HEK293 (cell line): ENCODE data around the gene CPA5.

Source experiments
- CTCF ChIA-PET: fragments of 350-600 bp; formaldehyde crosslinking; extraction: SDS; loops from one replicate; lab custom pipeline; 2021; ENCODE audit warnings: antibody characterized with exemption; lab: Yijun Ruan, JAX
- POLR2A ChIA-PET: fragments of 300-600 bp; formaldehyde crosslinking; extraction: SDS; loops from one replicate; lab custom pipeline; 2020; ENCODE audit warnings: antibody characterized with exemption, inconsistent platforms; lab: Yijun Ruan, JAX
- H3K27ac ChIP-seq: fragments of 200-500 bp; sonication (Bioruptor generic); 2 replicates; pipeline ENCODE4 v1.5.1; 2014; ENCODE audit warnings: low read depth, low read length, control low read depth, inconsistent platforms; ENCODE audit errors: extremely low read depth
- H3K36me3 ChIP-seq, 2 experiments: fragments of 200-500 bp in 1 of 2; sonication (Bioruptor generic) in 1 of 2; 1 replicate in 1 of 2; 2 replicates in 1 of 2; pipeline ENCODE4 v1.5.1; 2014 to 2017; ENCODE audit warnings: inconsistent platforms in 2 of 2, low read length in 2 of 2; ENCODE audit not compliant: control insufficient read depth in 2 of 2, insufficient read depth in 1 of 2
- H3K4me1 ChIP-seq: fragments of 200-500 bp; sonication (Bioruptor generic); 2 replicates; pipeline ENCODE4 v1.5.1; 2014; ENCODE audit warnings: mild to moderate bottlenecking, low read length, inconsistent platforms; ENCODE audit not compliant: control insufficient read depth, insufficient read depth
- H3K4me3 ChIP-seq: 2 replicates; pipeline ENCODE4 v1.5.1; 2011; ENCODE audit warnings: low read depth, mild to moderate bottlenecking, control low read depth, low read length, moderate library complexity
- H3K9me3 ChIP-seq: fragments of 200-500 bp; sonication (Bioruptor generic); 2 replicates; pipeline ENCODE4 v1.5.1; 2014; ENCODE audit warnings: low read depth, low read length, inconsistent platforms; ENCODE audit not compliant: control insufficient read depth, insufficient read depth
- EGR2 ChIP-seq: fragments of 450-650 bp; formaldehyde crosslinking; IDR thresholded peaks from 2 replicates; pipeline ENCODE4 v1.5.1; 2016; ENCODE audit warnings: low read depth, missing biosample characterization, missing genetic modification characterization
- GLIS2 ChIP-seq: fragments of 450-650 bp; formaldehyde crosslinking; IDR thresholded peaks from 2 replicates; pipeline ENCODE4 v1.5.1; 2016; ENCODE audit warnings: missing biosample characterization, missing genetic modification characterization
- MZF1 ChIP-seq: fragments of 450-650 bp; formaldehyde crosslinking; IDR thresholded peaks from 2 replicates; pipeline ENCODE4 v1.5.1; 2017; ENCODE audit warnings: missing biosample characterization, missing genetic modification characterization, borderline replicate concordance
- OVOL3 ChIP-seq: fragments of 450-650 bp; formaldehyde crosslinking; IDR thresholded peaks from 2 replicates; pipeline ENCODE4 v1.5.1; 2016; ENCODE audit warnings: missing biosample characterization, missing genetic modification characterization
- RBAK ChIP-seq: fragments of 450-650 bp; formaldehyde crosslinking; IDR thresholded peaks from 2 replicates; pipeline ENCODE4 v1.5.1; 2016; ENCODE audit warnings: missing biosample characterization, missing genetic modification characterization
- SCRT1 ChIP-seq: fragments of 450-650 bp; formaldehyde crosslinking; IDR thresholded peaks from 2 replicates; pipeline ENCODE4 v1.5.1; 2016; ENCODE audit warnings: missing biosample characterization, missing genetic modification characterization, borderline replicate concordance
- SETDB1 ChIP-seq: IDR thresholded peaks from one replicate; pipeline ENCODE4 v1.6.1; 2017; ENCODE audit warnings: mild to moderate bottlenecking, low read length, moderate library complexity, mixed read lengths; ENCODE audit not compliant: insufficient read length
- ZBTB48 ChIP-seq: fragments of 450-650 bp; formaldehyde crosslinking; IDR thresholded peaks from 2 replicates; pipeline ENCODE4 v1.5.1; 2016; ENCODE audit warnings: missing biosample characterization, missing genetic modification characterization
- ZEB2 ChIP-seq: fragments of 450-650 bp; formaldehyde crosslinking; IDR thresholded peaks from 2 replicates; pipeline ENCODE4 v1.5.1; 2016; ENCODE audit warnings: missing biosample characterization, missing genetic modification characterization
- ZIC2 ChIP-seq: fragments of 450-650 bp; formaldehyde crosslinking; IDR thresholded peaks from 2 replicates; pipeline ENCODE4 v1.5.1; 2016; ENCODE audit warnings: missing biosample characterization, missing genetic modification characterization
- ZNF292 ChIP-seq: fragments of 450-650 bp; formaldehyde crosslinking; IDR thresholded peaks from 2 replicates; pipeline ENCODE4 v1.5.1; 2016; ENCODE audit warnings: low read depth, missing biosample characterization, missing genetic modification characterization, borderline replicate concordance
- ZNF426 ChIP-seq: fragments of 450-650 bp; formaldehyde crosslinking; IDR thresholded peaks from 2 replicates; pipeline ENCODE4 v1.5.1; 2017; ENCODE audit warnings: missing biosample characterization, missing genetic modification characterization, mild to moderate bottlenecking, inconsistent platforms, moderate library complexity
- ZNF549 ChIP-seq: fragments of 450-650 bp; IDR thresholded peaks from 2 replicates; pipeline ENCODE4 v1.5.1; 2018; ENCODE audit warnings: missing biosample characterization, missing genetic modification characterization, mild to moderate bottlenecking, inconsistent platforms, moderate library complexity
- ZNF555 ChIP-seq: fragments of 450-650 bp; formaldehyde crosslinking; conservative IDR thresholded peaks from 2 replicates; pipeline ENCODE4 v1.5.1; 2017; ENCODE audit warnings: missing biosample characterization, mild to moderate bottlenecking, missing genetic modification characterization, inconsistent platforms
- ZNF654 ChIP-seq: fragments of 450-650 bp; formaldehyde crosslinking; IDR thresholded peaks from 2 replicates; pipeline ENCODE4 v1.5.1; 2016; ENCODE audit warnings: low read depth, missing biosample characterization, missing genetic modification characterization
- ZNF660 ChIP-seq: fragments of 450-650 bp; IDR thresholded peaks from 2 replicates; pipeline ENCODE4 v1.5.1; 2018; ENCODE audit warnings: missing biosample characterization, mild to moderate bottlenecking, missing genetic modification characterization
- ZSCAN4 ChIP-seq: fragments of 450-650 bp; formaldehyde crosslinking; IDR thresholded peaks from 2 replicates; pipeline ENCODE4 v1.5.1; 2017; ENCODE audit warnings: missing biosample characterization, missing genetic modification characterization
- ZXDB ChIP-seq: fragments of 450-650 bp; formaldehyde crosslinking; IDR thresholded peaks from 2 replicates; pipeline ENCODE4 v1.5.1; 2016; ENCODE audit warnings: missing biosample characterization, missing genetic modification characterization
- TF ChIP-seq, protein P1 (sequence below): fragments of 450-650 bp; formaldehyde crosslinking; IDR thresholded peaks from 2 replicates; pipeline ENCODE4 v1.5.1; 2016; ENCODE audit warnings: missing biosample characterization, missing genetic modification characterization
- TF ChIP-seq, protein P2 (sequence below): fragments of 450-650 bp; formaldehyde crosslinking; IDR thresholded peaks from 2 replicates; pipeline ENCODE4 v1.5.1; 2016; ENCODE audit warnings: missing biosample characterization, missing genetic modification characterization
- TF ChIP-seq, protein P3 (sequence below): fragments of 450-650 bp; formaldehyde crosslinking; IDR thresholded peaks from 2 replicates; pipeline ENCODE4 v1.5.1; 2017; ENCODE audit warnings: missing biosample characterization, mild to moderate bottlenecking, missing genetic modification characterization, moderate library complexity

The CPA5 gene

GRCh38 chr7:130324306-130324943, 20.2 kb upstream of the CPA5 start:
- TF ChIP-seq OVOL3 (tag by site-specific recombination) (no peak), EGR2 (tag by site-specific recombination) (no peak), ZEB2 (tag by site-specific recombination) (no peak), ZIC2 (tag by site-specific recombination) (no peak), ZBTB48 (no peak)
- H3K27ac ChIP-seq, result no peak overlapping the region
- CTCF ChIA-PET, result no interaction called here
- H3K9me3 ChIP-seq, result no peaks in the 10 kb centered on the region
- H3K36me3 ChIP-seq, result no peaks in the 10 kb centered on the region
- POLR2A ChIA-PET, result no interaction called here
- H3K4me3 ChIP-seq, result no peak overlapping the region
- H3K4me1 ChIP-seq, result no peaks in the 10 kb centered on the region

DNA sequence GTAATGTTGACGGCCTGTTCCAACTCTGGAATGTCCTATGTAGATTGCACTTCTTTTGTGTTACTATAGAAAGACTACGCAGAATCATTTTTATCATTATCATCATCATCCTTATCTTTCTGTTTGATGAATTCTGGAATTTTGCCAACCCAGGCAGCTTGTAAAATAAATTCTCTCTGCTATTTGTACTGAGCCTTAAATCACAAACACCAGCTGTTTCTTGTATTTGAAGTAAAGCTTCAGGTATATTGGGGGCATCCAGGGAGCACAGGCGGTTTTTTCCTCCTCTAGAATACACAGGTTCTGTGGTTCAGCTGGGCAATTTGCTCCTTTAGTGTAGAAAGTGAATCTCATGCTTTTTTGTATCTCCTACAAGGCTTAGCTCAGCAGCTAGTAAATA, 14.9 kb upstream of the CPA5 start:
- Histone ChIP-seq H3K27ac (no peak overlapping the region), H3K4me3 (no peak overlapping the region), H3K36me3 (no peaks in the 10 kb centered on the region), H3K4me1 (peaks cover 7% of the 10 kb centered on the region; the same call in 1 of the 2 replicates), H3K9me3 (no peaks in the 10 kb centered on the region)
- CTCF ChIA-PET, result no interaction called here
- TF ChIP-seq, protein P1, sequence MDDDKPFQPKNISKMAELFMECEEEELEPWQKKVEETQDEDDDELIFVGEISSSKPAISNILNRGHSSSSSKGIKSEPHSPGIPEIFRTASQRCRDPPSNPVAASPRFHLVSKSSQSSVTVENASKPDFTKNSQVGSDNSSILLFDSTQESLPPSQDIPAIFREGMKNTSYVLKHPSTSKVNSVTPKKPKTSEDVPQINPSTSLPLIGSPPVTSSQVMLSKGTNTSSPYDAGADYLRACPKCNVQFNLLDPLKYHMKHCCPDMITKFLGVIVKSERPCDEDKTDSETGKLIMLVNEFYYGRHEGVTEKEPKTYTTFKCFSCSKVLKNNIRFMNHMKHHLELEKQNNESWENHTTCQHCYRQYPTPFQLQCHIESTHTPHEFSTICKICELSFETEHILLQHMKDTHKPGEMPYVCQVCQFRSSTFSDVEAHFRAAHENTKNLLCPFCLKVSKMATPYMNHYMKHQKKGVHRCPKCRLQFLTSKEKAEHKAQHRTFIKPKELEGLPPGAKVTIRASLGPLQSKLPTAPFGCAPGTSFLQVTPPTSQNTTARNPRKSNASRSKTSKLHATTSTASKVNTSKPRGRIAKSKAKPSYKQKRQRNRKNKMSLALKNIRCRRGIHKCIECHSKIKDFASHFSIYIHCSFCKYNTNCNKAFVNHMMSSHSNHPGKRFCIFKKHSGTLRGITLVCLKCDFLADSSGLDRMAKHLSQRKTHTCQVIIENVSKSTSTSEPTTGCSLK (tag by site-specific recombination), result no peak
- TF ChIP-seq, protein P2, sequence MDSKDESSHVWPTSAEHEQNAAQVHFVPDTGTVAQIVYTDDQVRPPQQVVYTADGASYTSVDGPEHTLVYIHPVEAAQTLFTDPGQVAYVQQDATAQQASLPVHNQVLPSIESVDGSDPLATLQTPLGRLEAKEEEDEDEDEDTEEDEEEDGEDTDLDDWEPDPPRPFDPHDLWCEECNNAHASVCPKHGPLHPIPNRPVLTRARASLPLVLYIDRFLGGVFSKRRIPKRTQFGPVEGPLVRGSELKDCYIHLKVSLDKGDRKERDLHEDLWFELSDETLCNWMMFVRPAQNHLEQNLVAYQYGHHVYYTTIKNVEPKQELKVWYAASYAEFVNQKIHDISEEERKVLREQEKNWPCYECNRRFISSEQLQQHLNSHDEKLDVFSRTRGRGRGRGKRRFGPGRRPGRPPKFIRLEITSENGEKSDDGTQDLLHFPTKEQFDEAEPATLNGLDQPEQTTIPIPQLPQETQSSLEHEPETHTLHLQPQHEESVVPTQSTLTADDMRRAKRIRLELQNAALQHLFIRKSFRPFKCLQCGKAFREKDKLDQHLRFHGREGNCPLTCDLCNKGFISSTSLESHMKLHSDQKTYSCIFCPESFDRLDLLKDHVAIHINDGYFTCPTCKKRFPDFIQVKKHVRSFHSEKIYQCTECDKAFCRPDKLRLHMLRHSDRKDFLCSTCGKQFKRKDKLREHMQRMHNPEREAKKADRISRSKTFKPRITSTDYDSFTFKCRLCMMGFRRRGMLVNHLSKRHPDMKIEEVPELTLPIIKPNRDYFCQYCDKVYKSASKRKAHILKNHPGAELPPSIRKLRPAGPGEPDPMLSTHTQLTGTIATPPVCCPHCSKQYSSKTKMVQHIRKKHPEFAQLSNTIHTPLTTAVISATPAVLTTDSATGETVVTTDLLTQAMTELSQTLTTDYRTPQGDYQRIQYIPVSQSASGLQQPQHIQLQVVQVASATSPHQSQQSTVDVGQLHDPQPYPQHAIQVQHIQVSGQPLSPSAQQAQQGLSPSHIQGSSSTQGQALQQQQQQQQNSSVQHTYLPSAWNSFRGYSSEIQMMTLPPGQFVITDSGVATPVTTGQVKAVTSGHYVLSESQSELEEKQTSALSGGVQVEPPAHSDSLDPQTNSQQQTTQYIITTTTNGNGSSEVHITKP (tag by site-specific recombination), result peak; percentile 31; the same call in 1 of the 2 replicates
- TF ChIP-seq, all 188 proteins: peak for 1
- POLR2A ChIA-PET, result no interaction called here

DNA sequence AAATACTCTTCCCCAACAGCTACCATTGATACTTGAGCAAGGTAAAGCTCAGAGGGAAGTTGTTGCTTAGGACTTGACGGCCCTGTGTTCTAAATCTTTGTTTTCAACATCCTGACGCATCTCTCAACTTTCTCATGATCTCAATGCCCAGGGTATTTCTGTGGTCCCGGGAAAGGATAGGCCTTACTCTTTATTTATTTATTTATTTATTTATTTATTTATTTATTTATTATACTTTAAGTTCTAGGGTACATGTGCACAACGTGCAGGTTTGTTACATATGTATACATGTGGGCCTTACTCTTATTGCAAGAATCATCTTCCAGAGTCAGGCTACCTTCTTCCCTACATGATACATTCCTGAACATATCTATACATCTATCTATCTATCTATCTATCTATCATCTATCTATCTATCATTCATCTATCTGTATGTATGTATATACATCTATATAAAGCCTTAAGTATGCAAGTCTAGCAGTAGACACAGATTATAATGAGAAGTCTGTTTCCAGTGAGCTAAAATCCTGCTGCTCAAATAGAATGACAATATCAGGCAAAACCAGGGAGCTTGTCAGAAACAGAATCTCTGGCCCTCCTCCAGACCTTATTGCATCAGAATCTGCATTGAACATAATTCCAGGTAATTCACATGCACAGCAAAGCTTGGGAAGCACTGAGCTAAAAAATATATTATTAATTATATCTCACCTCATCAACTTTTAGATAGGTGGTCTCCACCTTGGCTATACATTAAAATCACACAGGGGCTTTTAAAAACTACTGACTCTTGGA, 12.2 kb upstream of the CPA5 start:
- no peak overlapping the region for H3K27ac ChIP-seq
- no peak overlapping the region for H3K4me3 ChIP-seq
- H3K36me3 ChIP-seq, result no peaks in the 10 kb centered on the region
- POLR2A ChIA-PET, result no interaction called here
- CTCF ChIA-PET, result interaction anchor here (0.6 kb wide), 1 partner anchor 50 kb away, joined by 7 read pairs; no protein-coding TSS in a partner anchor
- H3K9me3 ChIP-seq, result no peaks in the 10 kb centered on the region
- H3K4me1 ChIP-seq, result peaks cover 7% of the 10 kb centered on the region; the same call in 1 of the 2 replicates
- TF ChIP-seq ZNF549 (tag by site-specific recombination), result no peak
- no peak for TF ChIP-seq GLIS2 (tag by site-specific recombination)
- peak; percentile 28; the same call in 1 of the 2 replicates for TF ChIP-seq ZNF654
- TF ChIP-seq MZF1 (tag by site-specific recombination), result no peak; the same call in 1 of the 2 replicates
- no peak for TF ChIP-seq SCRT1 (tag by site-specific recombination)
- TF ChIP-seq ZNF426 (tag by site-specific recombination), result peak; percentile 77
- TF ChIP-seq ZNF660 (tag by site-specific recombination), result no peak
- no peak for TF ChIP-seq RBAK (tag by site-specific recombination)
- no peak for TF ChIP-seq SETDB1
- TF ChIP-seq ZNF555 (tag by site-specific recombination), result peak; percentile 78
- TF ChIP-seq, protein P3, sequence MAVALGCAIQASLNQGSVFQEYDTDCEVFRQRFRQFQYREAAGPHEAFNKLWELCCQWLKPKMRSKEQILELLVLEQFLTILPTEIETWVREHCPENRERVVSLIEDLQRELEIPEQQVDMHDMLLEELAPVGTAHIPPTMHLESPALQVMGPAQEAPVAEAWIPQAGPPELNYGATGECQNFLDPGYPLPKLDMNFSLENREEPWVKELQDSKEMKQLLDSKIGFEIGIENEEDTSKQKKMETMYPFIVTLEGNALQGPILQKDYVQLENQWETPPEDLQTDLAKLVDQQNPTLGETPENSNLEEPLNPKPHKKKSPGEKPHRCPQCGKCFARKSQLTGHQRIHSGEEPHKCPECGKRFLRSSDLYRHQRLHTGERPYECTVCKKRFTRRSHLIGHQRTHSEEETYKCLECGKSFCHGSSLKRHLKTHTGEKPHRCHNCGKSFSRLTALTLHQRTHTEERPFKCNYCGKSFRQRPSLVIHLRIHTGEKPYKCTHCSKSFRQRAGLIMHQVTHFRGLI (tag by site-specific recombination), result no peak
- peak; percentile 40; the same call in 1 of the 2 replicates for TF ChIP-seq ZXDB (tag by site-specific recombination)
- TF ChIP-seq ZSCAN4 (tag by site-specific recombination), result no peak
- 0 out of 2 replicates have a peak, but pooled peaks have one; percentile 35 for TF ChIP-seq ZNF292
